ENCODE data around the gene TPD52L2. TPM values are rescaled to one million over a fixed set of nuclear protein-coding genes. Genes with fewer than 3 reads are reported as not detected.

TPD52L2 gene
- total RNA-seq, 4 donors from 2014 or later: 110 to 165 (median 152) TPM

GRCh38 chr20:63864545-63864977 is 509 bp upstream of the TPD52L2 start:
- no peak for TF ChIP-seq CTCF (IDR thresholded peaks at IDR 0.05; ENCODE audit: low read depth)

GRCh38 chr20:63868264-63868663 is 3.2 kb downstream of the TPD52L2 start:
- TF ChIP-seq CTCF (IDR thresholded peaks at IDR 0.05; ENCODE audit: low read depth): no peak

GRCh38 chr20:63873477-63873971 is 8.5 kb downstream of the TPD52L2 start:
- TF ChIP-seq CTCF (IDR thresholded peaks at IDR 0.05; ENCODE audit: low read depth): no peak

GRCh38 chr20:63876489-63877036 is 11.5 kb downstream of the TPD52L2 start:
- TF ChIP-seq CTCF (IDR thresholded peaks at IDR 0.05; ENCODE audit: low read depth): no peak

- no peak for TF ChIP-seq CTCF (IDR thresholded peaks at IDR 0.05; ENCODE audit: low read depth)
Observed at GRCh38 chr20:63877755-63878470, 12.8 kb downstream of the TPD52L2 start.

- TF ChIP-seq CTCF (IDR thresholded peaks at IDR 0.05; ENCODE audit: low read depth): no peak
Observed at GRCh38 chr20:63878899-63879663, 14.0 kb downstream of the TPD52L2 start.

Measured in subcutaneous adipose tissue (tissue), 4 donors.